HG03039 (cell line): ENCODE data around the gene KCNAB1.

Experiments
- ATAC-seq: cut with Tn5 transposase; IDR thresholded peaks from one replicate; pipeline ENCODE4 v1.9.1; 2021; ENCODE audit warnings: mild to moderate bottlenecking, moderate library complexity; ENCODE audit not compliant: unreplicated experiment

KCNAB1 gene

GRCh38 chr3:156483426-156483825 lies 363.0 kb downstream of the KCNAB1 start:
- ATAC-seq, result peak; percentile 86

DNA sequence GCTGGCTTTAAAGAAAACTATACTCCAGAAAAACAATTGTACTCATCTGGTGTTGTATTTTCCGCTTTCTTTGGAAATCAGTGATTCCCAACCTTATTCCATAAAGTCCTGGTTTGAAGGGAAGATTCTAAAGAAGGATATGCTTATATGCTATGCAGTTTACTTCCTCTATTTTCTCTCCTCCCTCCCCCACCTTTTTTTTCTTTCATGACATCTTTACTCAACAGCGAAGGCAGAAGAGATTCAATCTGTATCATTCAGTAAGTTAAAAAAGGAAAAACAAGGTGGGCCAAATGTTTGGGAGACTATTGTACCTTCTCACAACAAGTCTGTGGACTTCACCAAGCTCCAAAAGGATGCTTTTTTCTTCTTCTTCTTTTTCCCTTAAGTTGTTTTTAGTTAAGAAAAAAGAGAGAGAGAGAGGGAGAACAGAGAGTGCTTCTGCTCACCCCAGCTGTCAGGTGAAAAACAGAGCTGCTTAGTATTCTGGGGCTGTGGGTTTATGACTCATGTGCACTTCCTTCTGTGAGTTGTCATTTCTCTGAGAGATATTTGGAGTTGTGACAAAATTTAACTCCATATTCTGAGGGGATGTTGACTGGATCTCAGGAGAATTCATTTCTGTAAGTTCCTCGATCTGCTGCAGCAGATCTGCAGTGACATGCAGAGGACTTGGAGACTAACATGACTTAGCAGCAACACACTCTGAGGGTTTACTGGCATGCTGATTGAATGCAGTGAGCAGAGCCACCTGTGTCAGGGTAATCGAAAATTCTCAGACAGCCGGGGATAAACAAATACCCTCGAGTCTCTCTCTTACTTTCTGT lies 363.8 kb downstream of the KCNAB1 start:
- peak; percentile 83 for ATAC-seq

- no peak for ATAC-seq
Observed at GRCh38 chr3:156488767-156489166, 368.4 kb downstream of the KCNAB1 start.

GRCh38 chr3:156489462-156489911 lies 369.1 kb downstream of the KCNAB1 start:
- ATAC-seq, result no peak

DNA sequence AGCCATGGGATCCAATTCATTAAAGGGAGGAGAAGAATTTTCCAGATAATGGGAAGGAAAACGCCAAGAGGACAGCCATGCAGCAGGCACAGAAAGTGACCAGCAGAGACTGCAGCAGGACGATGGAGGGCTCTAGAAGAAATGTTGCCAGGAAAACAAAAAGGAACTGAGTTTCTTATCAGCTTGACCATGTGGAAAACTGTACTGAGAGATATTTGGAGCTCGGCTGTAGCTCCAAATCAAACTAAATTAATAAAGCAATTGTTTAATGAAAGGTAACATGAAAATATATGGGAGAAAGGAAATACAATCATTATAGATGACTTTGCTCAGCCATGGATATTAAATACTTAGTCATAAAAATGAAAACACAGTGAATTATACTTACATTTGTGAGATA lies 370.8 kb downstream of the KCNAB1 start:
- no peak for ATAC-seq

- ATAC-seq, result no peak
Observed at GRCh38 chr3:156492801-156493261, 372.5 kb downstream of the KCNAB1 start.

DNA sequence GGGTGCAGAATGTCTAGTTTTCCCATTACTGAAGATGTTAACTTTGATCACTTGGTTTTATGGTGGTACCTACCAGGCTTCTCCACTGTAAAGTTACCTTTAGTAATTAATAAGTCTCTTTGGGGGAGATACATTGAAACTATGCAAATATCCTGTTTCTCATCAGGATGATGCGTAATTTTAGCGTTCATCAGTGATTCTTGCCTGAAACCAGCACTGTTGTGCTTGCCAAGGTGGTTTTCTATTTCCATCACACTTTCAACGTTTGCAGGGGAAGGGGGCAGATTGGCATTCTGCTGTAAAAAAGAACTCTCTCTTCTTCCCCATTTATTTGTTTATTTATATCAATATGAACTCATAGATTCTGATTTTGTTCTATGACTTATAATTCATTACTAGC lies 373.5 kb downstream of the KCNAB1 start:
- no peak for ATAC-seq

GRCh38 chr3:156495816-156496215 lies 375.4 kb downstream of the KCNAB1 start:
- ATAC-seq, result no peak

DNA sequence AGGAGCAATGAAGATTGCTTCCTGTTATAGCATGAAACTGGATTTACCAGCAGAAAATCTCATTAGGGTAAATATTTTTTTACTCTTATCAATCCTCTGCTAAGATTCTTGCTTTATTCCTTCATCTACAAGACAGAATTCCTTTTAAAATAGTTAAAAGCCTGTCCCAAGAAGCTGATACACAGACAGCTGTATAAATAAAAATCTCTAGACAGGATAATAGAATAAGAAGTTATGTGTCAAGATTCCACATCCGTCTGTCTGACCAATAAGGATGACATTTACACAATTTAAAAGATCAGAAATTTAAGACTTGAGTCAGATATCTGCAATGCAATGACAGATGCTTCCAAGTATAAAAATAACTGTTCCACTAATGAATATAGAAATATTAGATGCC lies 376.9 kb downstream of the KCNAB1 start:
- ATAC-seq, result no peak

DNA sequence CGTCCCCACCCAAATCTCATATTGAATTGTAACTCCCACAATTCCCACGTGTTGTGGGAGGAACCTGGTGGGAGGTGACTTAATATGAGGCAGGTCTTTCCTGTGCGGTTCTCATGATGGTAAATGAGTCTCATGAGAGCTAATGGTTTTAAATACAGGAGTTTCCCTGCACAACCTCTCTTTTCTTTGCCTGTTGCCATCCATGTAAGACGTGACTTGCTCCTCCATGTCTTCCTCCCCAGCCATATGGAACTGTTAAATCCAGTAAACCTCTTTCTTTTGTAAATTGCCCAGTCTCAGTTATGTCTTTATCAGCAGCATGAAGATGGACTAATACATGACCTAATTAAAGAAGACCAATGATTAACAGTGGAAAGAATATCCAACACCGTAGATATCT lies 377.9 kb downstream of the KCNAB1 start:
- ATAC-seq, result no peak

DNA sequence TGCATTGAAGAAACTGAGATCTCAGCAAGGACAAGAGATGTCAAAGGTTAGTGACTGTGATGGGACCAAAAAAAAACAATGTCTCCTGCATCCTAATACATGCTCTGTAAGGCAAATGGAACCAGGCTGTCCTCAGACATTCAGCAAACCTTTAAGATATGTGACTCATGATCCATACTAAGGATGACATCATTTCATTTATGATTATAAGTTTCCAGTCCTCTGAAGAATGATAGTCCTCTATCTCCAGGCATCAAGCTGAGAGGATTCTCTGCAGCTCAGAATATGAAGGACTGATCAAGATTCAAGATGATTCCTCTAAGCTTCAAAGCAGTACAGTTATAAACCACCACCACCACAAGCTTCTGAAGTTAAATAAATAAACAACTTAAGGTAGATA lies 386.9 kb downstream of the KCNAB1 start:
- no peak for ATAC-seq

DNA sequence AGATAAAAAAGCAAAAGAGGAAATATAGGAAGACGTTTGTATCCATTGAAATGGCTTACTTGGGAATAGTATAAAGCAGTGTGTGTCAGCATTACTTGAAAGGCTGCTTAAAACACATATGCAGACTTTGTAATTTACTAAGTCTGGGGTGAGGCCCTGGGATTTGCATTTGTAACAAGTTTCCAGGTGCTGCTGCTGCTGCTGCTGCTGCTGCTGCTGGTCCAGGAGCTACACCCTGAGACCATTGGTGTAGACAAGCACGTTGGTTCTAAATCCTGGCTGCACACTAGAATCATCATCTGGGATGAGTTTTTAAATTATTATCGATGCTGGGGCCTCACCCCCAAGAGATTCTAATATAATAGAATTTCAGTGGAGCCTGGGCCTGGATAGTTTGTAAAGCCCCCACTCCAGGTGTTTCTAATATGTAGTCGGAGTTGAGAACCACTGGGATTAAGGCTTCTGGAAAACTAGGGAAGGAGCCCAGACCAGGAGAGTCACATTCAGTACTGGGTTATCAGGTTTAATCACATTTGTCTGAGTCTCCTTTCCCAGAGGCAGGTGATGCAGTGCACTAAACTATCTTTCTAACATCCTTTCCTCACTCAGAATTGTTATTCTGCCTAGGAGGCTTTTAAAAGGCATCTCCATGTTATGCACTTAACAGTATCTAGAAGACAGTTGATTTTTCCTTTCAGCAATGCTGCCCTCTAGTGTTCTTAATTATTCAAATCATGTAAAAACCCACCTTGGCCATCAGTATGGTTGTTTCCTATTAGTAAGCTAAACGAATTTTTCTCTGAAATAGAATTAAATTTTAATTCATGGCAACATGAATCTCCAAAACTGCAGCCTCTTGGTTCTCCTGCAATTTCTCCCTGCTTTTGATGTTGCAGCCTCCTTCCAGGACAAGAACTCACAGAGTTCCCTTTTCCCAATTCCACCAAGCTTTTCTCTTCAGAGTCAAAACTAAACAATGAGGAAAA lies 389.1 kb downstream of the KCNAB1 start:
- ATAC-seq, result no peak

DNA sequence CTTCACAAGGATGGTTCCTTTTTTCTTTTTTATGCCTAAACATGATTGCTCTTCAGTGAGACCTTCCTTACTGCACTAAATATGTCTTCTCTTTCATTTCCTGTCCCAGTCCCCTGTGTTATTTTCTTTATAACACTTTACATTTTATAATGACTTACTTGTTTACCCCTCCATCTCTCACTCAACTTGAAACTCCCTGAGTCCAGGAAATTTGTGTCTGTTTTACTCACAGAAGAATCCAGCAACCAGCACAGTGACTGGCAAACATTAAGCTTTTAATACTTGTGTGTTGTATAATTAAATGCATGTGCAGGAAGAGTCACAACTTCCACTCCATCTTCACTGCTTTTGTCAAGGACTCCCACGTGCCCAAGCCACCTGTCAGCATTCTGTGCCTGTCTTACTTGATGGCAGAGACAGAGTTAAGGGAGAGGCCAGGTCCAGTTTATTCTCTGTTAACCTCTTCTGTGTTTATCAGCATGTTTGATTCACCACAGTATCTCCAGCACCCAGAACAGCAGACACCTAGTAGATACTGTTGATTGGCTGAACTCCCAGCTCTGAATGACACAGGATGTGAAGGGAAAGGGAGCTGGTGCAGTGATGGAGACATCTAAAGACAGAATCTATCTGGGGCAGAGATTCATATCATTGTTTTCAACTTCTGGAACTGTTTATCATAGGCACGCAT lies 391.8 kb downstream of the KCNAB1 start:
- ATAC-seq, result no peak

- ATAC-seq, result no peak
Observed at GRCh38 chr3:156513619-156514018, 393.2 kb downstream of the KCNAB1 start.

DNA sequence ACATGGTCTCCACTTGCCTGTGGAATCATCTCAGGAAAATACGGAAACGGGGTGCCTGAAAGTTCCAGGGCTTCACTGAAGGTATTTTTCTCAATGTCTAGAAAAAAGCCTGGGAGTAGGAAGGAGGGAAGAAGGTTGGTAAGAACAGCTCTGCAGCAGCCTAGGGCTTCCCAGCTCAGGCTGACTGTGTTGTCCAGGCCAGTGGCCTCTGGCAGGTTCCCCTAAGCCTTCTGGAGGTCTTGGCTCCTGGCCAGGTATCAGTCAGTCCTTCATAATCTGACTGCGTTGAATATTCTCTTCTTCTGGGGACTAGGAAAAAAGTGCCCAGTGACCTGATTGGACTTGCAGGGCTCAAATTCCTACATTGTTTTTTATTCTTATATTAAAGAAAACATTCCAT lies 395.9 kb downstream of the KCNAB1 start:
- no peak for ATAC-seq

DNA sequence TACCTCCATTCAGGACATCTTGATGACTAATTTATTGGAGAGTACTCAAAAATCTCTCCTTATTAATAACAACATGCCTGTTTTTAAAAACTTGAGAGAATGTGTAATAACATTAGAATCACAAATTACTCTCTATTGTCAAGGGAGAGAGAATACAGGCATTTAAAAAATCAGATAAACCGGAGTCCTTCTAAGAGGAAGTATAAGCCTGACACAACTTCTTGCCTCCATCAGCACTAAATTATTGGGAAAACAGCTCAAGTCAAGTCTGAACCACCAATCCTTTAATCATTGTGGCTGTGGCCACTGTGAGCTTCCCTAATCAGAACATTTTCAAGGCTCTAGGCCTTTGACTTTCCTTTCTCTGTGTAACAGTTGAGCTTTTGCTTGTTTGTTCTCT lies 396.6 kb downstream of the KCNAB1 start:
- ATAC-seq, result no peak

DNA sequence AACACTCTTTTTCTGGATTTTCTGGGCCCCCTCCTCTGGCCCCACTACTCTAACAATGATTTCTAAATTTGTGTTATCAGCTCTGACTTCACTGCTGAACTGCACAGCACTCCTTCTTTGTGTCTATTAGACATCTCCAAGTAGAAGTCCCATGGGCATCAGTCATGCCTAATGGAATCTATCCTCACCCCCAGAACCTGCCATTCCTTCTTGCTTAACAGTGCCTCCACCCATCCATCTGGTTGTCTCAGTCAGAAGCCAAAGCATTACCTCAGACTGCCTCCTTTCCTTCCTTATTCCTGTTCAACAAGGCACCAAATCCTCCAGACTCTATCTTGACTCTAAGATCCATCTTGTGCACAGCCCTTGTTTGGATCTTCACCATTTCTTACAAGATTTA lies 398.3 kb downstream of the KCNAB1 start:
- ATAC-seq, result no peak

GRCh38 chr3:156519758-156520162 lies 399.4 kb downstream of the KCNAB1 start:
- peak; percentile 75 for ATAC-seq

GRCh38 chr3:156522673-156523072 lies 402.3 kb downstream of the KCNAB1 start:
- ATAC-seq, result no peak

GRCh38 chr3:156525808-156526207 lies 405.4 kb downstream of the KCNAB1 start:
- no peak for ATAC-seq

- no peak for ATAC-seq
Observed at GRCh38 chr3:156527060-156527459, 406.7 kb downstream of the KCNAB1 start.
